ENCODE data around the gene NIT1. TPM values are rescaled to one million over a fixed set of nuclear protein-coding genes. Genes with fewer than 3 reads are reported as not detected.
A peak's percentile ranks its signal among the peaks of the same experiment; 100 is the strongest.

The NIT1 gene
- total and polyA plus RNA-seq, 9 of the 15 experiments (the other 6 are each of a cell fraction or from before 2014, with no cell fraction given), result 18.4 to 76.0 (median 33.7) TPM

GRCh38 chr1:161131523-161132409, 13.9 kb downstream of the NIT1 start (continued):
- TF ChIP-seq MGA (IDR thresholded peaks at IDR 0.05), result peak; percentile 66; the same call in 1 of the 2 replicates
- no peak for TF ChIP-seq ZNF561 (CRISPR knock-in tag; conservative IDR thresholded peaks at IDR 0.05)
- no peak for TF ChIP-seq SIN3A (IDR thresholded peaks at IDR 0.05; ENCODE audit: borderline replicate concordance in 2 of 2, control insufficient read depth in 1 of 2, low read depth in 2 of 2, low read length in 2 of 2)
- TF ChIP-seq NFATC3 (IDR thresholded peaks at IDR 0.05), result no peak
- TF ChIP-seq SREBF2 (CRISPR knock-in tag; IDR thresholded peaks at IDR 0.05), result no peak
- TF ChIP-seq ZBTB5 (IDR thresholded peaks at IDR 0.05), result peak; percentile 61; the same call in 1 of the 2 replicates
- TF ChIP-seq MTA1 (IDR thresholded peaks at IDR 0.05; ENCODE audit: borderline replicate concordance), result peak; percentile 70; the same call in 1 of the 2 replicates
- TF ChIP-seq RHOXF2B (CRISPR knock-in tag; conservative IDR thresholded peaks at IDR 0.05), result no peak
- TF ChIP-seq MCM7 (IDR thresholded peaks at IDR 0.05), result peak in 1 of 2 experiments; percentile 30; a peak in 1 of 4 replicates
- no peak for TF ChIP-seq ZHX1 (conservative IDR thresholded peaks at IDR 0.05; ENCODE audit: low read length)

Measured in K562 (cell line).